NOMO-1 (cell line): ENCODE measurements around the gene HDAC4.

Experiments used
- DNase-seq, 2 experiments: peaks; one replicate each; lab custom pipeline; 2025; ENCODE audit not compliant: unreplicated experiment in 2 of 2; lab: John Stamatoyannopoulos, UW

Gene HDAC4

GRCh38 chr2:239311132-239312040 is 89.4 kb downstream of the HDAC4 start:
- no peak for DNase-seq

- no peak for DNase-seq
These were observed 90.3 kb downstream of the HDAC4 start for GRCh38 chr2:239310401-239311061.

- DNase-seq = no peak
These were observed 91.2 kb downstream of the HDAC4 start for GRCh38 chr2:239309398-239310245.

- DNase-seq = no peak
These were observed 92.0 kb downstream of the HDAC4 start for GRCh38 chr2:239308661-239309397.

- DNase-seq = no peak
These were observed 92.8 kb downstream of the HDAC4 start for GRCh38 chr2:239307921-239308613.

- DNase-seq = no peak
These were observed 93.6 kb downstream of the HDAC4 start for GRCh38 chr2:239307221-239307569.

- DNase-seq = no peak
These were observed 94.3 kb downstream of the HDAC4 start for GRCh38 chr2:239306274-239307220.

GRCh38 chr2:239305771-239306170 is 95.0 kb downstream of the HDAC4 start:
- DNase-seq = no peak

- DNase-seq = no peak
These were observed 95.6 kb downstream of the HDAC4 start for GRCh38 chr2:239305222-239305575.

- DNase-seq = no peak
These were observed 96.1 kb downstream of the HDAC4 start for GRCh38 chr2:239304533-239305221.

GRCh38 chr2:239303711-239304532 is 96.9 kb downstream of the HDAC4 start:
- no peak for DNase-seq

- DNase-seq = peak; percentile 39 to 84
These were observed 97.8 kb downstream of the HDAC4 start for GRCh38 chr2:239302808-239303557.

- no peak for DNase-seq
These were observed 98.6 kb downstream of the HDAC4 start for GRCh38 chr2:239302083-239302807.

- DNase-seq = no peak
These were observed 99.7 kb downstream of the HDAC4 start for GRCh38 chr2:239300871-239301735.

GRCh38 chr2:239300242-239300641 is 100.6 kb downstream of the HDAC4 start:
- DNase-seq = no peak
